Neuron (in vitro differentiated cells): Measurements from ENCODE around the gene MEX3D.
A peak's percentile ranks its signal among the peaks of the same experiment; 100 is the strongest.

Experiments used
- H2AFZ ChIP-seq: one replicate; pipeline ENCODE4 v1.6.1; 2013; ENCODE audit warnings: low read depth, mild to moderate bottlenecking, inconsistent platforms, low read length, moderate library complexity
- H3K27me3 ChIP-seq: one replicate; pipeline ENCODE4 v1.6.1; 2013; ENCODE audit warnings: low read length; ENCODE audit not compliant: insufficient read depth
- H3K36me3 ChIP-seq: one replicate; pipeline ENCODE4 v1.6.1; 2013; ENCODE audit warnings: low read length; ENCODE audit not compliant: insufficient read depth
- H3K4me1 ChIP-seq: one replicate; pipeline ENCODE4 v1.6.1; 2013; ENCODE audit warnings: low read length; ENCODE audit not compliant: insufficient read depth
- H3K4me3 ChIP-seq: 2 replicates; pipeline ENCODE4 v1.5.1; 2013; ENCODE audit warnings: mild to moderate bottlenecking, low read length, moderate library complexity
- H3K9me3 ChIP-seq: one replicate; pipeline ENCODE4 v1.6.1; 2013; ENCODE audit warnings: low read length

MEX3D gene

DNA sequence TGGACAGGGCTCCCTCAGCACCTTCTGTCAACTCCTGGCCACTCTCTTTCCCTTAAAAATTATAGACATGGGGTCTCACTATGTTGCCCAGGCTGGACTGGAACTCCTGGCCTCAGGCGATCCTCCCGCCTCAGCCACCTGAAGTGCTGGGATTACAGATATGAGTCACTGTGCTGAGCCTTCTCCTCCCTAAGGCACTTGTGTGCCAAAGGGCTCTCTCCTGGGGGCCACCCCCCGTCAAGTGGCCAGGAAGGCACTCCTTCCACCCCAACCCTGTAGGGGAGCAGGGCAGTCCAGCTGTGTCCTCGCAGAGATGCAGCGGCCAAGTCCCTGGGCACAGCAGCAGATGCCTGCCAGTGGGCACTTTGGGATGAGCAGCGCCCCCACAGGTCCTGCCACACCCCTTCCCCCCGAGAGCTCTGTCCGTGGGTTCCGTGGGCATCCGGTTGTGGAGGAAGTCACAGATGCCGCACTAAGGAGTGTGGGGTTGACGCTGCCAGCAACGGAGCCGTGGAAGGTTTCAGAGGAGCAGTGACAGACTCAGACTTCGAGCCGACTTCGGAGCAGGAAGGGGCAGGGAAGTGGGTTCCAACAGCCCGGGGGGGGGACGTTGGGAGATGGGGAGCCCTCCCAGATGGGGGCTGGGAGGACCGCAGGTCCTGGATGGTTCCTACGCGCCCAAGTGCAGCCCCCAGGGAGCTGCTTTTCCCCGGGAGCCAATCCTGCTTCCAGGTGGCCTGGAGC is 40.4 kb upstream of the MEX3D start:
- no peaks in the 10 kb centered on the region for H3K9me3 ChIP-seq
- H3K4me1 ChIP-seq: peaks cover 14% of the 10 kb centered on the region
- no peak overlapping the region for H2AFZ ChIP-seq
- H3K27me3 ChIP-seq: no peaks in the 10 kb centered on the region
- H3K4me3 ChIP-seq: no peak overlapping the region
- H3K36me3 ChIP-seq: peaks cover 38% of the 10 kb centered on the region

DNA sequence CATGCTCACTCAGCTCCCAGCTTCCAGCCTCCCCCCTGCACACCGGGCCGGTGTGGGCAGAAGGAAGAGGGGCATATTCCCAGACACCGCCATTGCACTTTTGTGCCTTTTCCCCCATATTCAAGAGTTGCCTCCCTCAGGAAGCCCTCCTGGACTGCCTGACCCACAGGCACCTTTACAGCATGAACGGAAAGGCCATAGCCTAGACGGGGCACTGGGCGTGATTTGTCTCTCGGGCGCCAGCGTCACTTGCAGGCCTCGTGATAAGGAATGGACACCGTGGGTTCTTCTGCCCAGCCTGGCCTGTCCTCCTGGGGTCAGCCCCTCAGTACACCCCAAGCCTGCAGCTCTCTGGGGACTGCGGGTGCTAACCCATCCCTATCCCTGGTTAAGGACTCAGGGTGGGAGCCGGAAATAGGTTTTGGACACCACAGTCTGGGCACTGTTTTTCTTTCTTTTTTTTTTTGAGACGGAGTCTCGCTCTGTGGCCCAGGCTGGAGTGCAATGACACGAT is 38.1 kb upstream of the MEX3D start:
- H3K9me3 ChIP-seq: no peaks in the 10 kb centered on the region
- no peaks in the 10 kb centered on the region for H3K27me3 ChIP-seq
- peaks cover 18% of the 10 kb centered on the region for H3K36me3 ChIP-seq
- H3K4me1 ChIP-seq: peaks cover 20% of the 10 kb centered on the region
- H2AFZ ChIP-seq: no peak overlapping the region
- peak overlapping the region; percentile 95 for H3K4me3 ChIP-seq

DNA sequence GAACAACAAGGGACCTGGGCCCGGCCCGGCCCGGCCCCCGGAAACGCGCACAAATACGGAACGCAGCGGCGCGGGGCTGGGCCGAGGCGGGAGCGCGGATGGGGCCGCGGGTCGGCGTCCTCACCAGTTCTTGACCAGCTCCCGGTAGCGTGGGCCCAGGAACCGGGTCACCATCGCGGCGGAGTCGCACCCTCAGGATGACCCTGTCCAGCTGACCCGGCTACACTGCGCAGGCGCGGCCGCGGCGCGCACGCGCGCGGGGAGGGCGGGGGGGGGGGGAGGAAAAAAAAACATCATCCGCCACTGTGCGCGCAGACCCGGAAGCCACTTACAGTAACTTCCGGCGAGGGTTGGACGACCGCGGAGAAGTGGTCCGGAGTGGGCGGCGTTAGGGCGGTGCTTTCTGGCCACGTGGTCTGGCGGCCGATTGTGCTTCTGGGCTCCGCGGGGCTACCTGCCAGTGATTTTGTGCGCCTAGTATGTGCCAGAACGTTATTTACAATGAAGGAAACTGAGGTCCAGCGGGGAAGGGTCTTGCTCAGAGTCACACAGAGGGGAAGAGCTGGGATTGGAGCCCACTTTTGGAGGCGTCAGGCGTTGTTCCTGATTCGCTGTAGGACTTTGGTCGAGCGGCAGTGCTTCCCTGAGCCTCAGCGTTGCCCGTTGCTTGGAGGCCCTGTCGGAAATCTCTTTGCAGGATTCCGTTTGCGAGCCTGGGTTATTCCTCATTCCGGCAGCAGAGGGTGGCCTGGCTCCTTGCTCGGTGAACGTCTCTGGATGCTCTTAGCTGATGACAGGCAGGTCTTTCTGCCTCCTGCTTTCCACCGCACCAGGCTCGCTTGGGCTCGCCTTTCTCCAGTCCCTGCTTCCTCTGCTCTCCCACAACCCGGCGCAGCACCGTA is 37.4 kb upstream of the MEX3D start, which contains the start of gene UQCR11:
Gene UQCR11 (minus strand): TSS at position 227 of the 902 bp plus-strand sequence. CDS start 53 bp downstream, at position 174.
- peaks cover 20% of the 10 kb centered on the region for H3K4me1 ChIP-seq
- peaks cover 16% of the 10 kb centered on the region for H3K36me3 ChIP-seq
- H3K9me3 ChIP-seq: no peaks in the 10 kb centered on the region
- H3K27me3 ChIP-seq: no peaks in the 10 kb centered on the region
- peak within 1 kb of the TSS; percentile 50 for H2AFZ ChIP-seq
- H3K4me3 ChIP-seq: peak within 1 kb of the TSS; percentile 95

DNA sequence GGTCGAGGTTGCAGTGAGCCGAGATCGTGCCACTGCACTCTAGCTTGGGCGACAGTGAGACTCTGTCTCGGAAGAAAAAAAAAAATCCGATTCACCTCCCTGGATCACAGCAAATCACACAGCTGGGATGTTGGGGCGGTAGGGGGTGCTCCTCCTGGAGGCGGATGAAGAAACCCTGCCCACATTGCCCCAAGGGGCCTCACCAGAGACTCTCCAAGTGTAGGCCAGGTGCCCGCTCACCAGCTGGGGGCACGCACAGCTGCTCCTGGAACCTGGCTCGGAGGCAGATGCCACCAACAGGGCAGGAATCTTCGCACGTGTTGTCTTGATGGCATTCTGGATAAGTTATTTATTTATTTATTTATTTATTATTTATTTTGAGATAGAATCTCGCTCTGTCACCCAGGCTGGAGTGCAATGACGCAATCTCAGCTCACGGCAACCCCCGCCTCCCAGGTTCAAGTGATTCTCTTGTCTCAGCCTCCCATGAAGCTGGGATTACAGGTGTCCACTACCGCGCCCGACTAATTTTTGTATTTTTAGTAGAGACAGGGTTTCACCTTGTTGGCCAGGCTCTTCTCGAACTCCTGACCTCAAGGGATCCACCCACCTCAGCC is 34.1 kb upstream of the MEX3D start:
- Histone ChIP-seq H3K36me3 (peaks cover 24% of the 10 kb centered on the region), H3K9me3 (no peaks in the 10 kb centered on the region), H2AFZ (no peak overlapping the region), H3K4me3 (no peak overlapping the region), H3K27me3 (no peaks in the 10 kb centered on the region), H3K4me1 (peaks cover 20% of the 10 kb centered on the region)

DNA sequence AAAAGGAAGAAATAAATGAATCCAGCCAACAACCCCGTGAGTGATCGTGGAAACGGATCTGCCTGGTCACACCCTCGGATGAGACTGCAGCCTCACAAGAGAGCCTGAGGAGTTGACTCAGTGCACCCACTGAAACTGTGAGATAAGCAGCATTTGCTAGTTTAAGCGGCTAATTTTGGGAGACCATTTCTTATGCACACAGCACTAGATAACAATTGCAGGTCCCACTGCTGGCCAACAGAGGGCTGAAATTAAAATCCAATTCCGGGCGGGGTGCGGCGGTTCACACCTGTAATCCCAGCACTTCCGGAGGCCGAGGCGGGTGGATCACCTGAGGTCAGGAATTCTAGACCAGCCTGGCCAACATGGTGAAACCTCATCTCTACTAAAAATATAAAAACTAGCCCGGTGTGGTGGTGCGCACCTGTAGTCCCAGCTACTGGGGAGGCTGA is 33.5 kb upstream of the MEX3D start:
- no peak overlapping the region for H2AFZ ChIP-seq
- H3K36me3 ChIP-seq: peaks cover 29% of the 10 kb centered on the region
- no peaks in the 10 kb centered on the region for H3K27me3 ChIP-seq
- no peak overlapping the region for H3K4me3 ChIP-seq
- peaks cover 20% of the 10 kb centered on the region for H3K4me1 ChIP-seq
- no peaks in the 10 kb centered on the region for H3K9me3 ChIP-seq

DNA sequence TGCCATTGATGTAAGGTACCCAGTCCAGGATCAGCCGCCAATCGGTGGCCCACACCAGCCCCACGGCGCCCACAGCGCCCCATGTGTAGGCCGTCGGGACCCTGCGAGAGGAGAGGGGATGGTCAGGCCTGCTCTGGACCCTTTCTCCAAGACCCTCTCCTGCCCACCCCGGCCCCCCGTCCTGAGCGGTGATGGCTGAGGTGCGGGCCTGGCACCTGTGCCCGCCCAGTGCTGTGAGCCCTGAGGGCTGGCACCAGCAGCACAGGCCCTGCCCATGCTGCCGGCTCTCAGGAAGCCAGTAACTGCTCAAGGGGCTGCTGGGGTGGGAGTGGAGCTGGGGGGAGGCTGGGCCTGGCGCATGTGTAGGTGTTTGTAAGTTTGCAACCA is 31.3 kb upstream of the MEX3D start:
- Histone ChIP-seq H3K4me3 (no peak overlapping the region), H3K36me3 (peaks cover 34% of the 10 kb centered on the region), H3K9me3 (no peaks in the 10 kb centered on the region), H3K4me1 (peaks cover 11% of the 10 kb centered on the region), H3K27me3 (no peaks in the 10 kb centered on the region), H2AFZ (no peak overlapping the region)

DNA sequence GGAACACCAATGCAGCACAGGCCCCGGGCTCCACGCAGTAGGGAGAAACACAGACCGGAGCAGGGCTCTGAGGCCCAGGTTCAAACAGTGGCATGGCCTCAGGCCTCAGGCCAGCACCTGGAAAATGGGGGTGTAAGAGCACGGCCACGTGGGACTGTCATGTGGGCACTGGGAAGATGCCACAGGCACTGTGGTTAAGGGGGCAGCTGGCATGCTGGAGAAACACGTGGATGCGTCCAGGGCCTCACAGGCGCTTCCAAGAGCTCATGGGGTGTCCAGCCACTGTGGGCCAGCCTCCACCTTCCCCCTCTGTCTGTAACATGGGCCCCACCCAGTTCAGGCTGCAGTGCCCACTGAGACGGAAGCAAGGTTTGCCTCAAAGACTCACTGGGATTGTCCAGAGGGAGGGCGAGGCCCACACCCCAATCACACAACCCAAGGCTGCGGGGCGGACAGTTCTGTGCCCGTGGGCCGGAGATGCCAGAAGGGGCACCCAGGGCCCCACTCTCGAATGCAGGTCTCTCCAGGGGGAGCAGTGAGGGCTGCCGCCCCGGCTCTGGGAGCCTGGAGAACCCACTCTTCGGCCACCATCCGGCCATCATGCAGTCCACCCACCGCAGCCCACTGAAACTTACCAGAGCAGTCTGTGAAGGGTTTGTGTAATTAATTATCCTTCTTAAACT is 30.8 kb upstream of the MEX3D start:
- H3K4me1 ChIP-seq: peaks cover 6% of the 10 kb centered on the region
- H2AFZ ChIP-seq: no peak overlapping the region
- no peaks in the 10 kb centered on the region for H3K27me3 ChIP-seq
- H3K36me3 ChIP-seq: peaks cover 37% of the 10 kb centered on the region
- no peaks in the 10 kb centered on the region for H3K9me3 ChIP-seq
- no peak overlapping the region for H3K4me3 ChIP-seq

DNA sequence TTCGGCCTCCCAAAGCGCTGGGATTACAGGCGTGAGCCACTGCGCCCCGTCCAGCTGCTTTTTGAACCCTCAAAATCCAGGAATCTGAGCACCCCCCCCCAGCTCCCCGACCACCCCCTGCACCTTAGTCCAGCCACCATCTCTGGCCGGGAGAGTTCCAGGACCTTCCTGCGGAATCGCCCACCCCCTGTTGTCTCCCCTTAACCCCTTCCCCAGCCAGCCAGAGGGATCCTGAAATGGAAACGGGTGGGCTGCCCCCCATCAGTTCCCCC is 25.3 kb upstream of the MEX3D start:
- H3K4me3 ChIP-seq: no peak overlapping the region
- peaks cover 18% of the 10 kb centered on the region for H3K4me1 ChIP-seq
- no peaks in the 10 kb centered on the region for H3K27me3 ChIP-seq
- H3K36me3 ChIP-seq: peaks cover 23% of the 10 kb centered on the region
- no peak overlapping the region for H2AFZ ChIP-seq
- H3K9me3 ChIP-seq: no peaks in the 10 kb centered on the region

DNA sequence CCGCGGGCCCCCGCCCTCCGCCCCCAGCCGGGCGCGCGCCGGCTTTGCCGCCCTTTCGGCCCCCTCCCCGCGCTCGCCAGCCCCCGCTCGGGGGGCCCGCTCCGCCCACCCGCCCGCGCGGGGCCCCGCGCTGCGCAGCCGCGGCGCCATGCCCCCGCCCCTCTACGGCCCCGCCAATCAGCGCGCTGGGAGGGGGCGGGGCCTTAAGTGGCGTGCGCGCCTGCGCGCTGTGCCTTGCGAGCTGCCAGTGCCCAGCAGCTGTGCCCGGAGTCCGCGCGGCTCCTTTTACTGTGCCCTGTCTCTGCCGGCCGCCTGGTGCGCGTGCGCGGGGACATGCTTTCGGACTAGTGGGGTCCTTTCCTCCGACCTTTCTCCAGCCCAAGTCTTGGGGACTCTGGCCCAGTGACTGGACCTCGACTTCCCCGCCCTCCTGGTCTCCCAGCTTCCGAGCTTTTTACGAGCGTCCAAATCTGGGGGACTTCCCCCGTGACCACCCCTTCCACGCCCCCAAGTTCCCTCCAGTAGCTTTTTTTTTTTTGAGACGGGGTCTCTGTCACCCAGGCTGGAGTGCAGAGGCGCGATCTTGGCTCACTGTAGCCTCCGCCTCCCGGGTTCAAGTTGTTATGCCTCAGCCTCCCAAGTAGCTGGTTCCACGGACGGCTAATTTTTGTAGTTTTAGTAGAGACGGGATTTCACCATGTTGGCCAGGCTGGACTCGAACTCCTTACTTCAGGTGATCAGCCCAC is 24.8 kb upstream of the MEX3D start, which contains the start of gene MBD3:
Gene MBD3 (minus strand): TSS at position 111 of the 746 bp plus-strand sequence. CDS start 234 bp downstream, outside the sequence.
- H2AFZ ChIP-seq: no peak within 1 kb of the TSS
- no peaks in the 10 kb centered on the region for H3K9me3 ChIP-seq
- peak within 1 kb of the TSS; percentile 99 for H3K4me3 ChIP-seq
- peaks cover 18% of the 10 kb centered on the region for H3K4me1 ChIP-seq
- no peaks in the 10 kb centered on the region for H3K27me3 ChIP-seq
- peaks cover 21% of the 10 kb centered on the region for H3K36me3 ChIP-seq

DNA sequence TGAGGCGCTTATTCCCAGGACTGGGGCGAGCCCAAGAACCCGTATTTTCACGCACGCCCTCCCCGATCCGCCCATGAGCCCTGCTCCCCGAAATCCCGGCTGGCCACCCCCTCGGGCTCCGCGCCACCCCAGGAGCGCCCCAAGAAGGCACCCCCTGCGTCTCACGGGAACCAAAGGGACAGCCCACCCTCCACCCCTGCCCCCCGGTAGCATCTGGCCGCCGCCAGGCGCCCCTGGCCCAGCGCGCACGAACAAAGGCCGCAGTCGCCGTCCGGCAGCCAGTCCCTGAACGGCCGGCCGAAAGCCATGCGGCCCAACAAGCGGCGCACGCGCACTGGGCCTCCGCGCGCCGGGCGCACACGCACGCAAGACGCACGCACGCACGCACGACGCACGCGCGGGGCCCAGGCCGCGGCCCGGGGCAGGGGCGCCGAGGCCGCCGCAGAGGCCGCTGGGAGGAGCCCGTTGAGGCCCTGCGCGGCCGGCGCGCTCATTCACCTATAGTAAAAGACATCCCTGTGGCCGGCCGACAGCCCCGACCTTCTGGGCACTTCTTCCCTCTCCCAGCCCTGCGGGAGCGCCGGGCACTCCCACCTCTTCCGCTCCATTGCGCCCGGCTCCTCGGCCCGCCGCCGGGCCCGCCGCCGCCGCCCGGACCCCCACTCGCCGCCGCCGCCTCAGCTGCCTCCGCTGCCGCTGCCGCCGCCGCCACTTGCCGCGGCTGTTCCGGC is 24.1 kb upstream of the MEX3D start:
- Histone ChIP-seq H3K27me3 (no peaks in the 10 kb centered on the region), H2AFZ (no peak overlapping the region), H3K4me1 (peaks cover 18% of the 10 kb centered on the region), H3K9me3 (peaks cover 3% of the 10 kb centered on the region), H3K4me3 (peak overlapping the region; percentile 99), H3K36me3 (peaks cover 14% of the 10 kb centered on the region)

DNA sequence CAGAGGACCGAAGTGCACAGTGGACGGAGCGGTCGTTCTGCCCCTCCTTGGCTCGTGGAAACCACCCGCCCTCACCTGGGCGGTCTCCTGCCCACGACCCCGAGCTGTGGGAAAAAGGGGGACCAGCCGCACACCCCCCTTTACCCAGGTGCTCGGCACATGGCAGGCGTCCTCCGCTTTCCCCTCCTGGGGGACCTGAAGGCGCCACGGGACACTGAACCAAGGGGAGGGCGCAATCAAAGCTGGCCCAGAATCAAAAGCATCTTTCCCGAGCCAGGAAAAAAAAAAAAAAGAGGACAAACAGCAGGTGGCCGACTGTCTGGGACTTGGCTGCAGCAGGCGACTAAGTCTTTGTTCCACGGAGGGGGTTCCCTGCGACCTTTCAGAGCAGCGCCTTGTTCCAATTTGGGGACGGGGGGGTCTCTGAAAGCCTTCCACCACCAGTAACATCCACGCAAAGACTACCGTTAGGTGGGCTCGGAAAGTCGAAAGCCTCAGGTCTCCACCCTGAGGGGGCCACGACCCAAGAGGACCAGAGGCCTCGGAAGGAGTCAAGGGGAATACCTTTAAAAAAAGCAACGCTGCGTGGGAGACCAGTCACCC is 23.4 kb upstream of the MEX3D start:
- peaks cover 3% of the 10 kb centered on the region for H3K9me3 ChIP-seq
- H3K4me3 ChIP-seq: peak overlapping the region; percentile 99
- peaks cover 18% of the 10 kb centered on the region for H3K4me1 ChIP-seq
- H3K27me3 ChIP-seq: no peaks in the 10 kb centered on the region
- H2AFZ ChIP-seq: no peak overlapping the region
- H3K36me3 ChIP-seq: peaks cover 7% of the 10 kb centered on the region
